ENCODE results near the gene FASLG.

The FASLG gene

GRCh38 chr1:172657586-172657985 lies 1.3 kb upstream of the FASLG start:
- TF ChIP-seq POLR2A (IDR thresholded peaks at IDR 0.05; ENCODE audit: low read depth, low read length), result no peak
- FAIRE-seq (no peak), DNase-seq (ENCODE audit: insufficient read length, low spot score) (no peak)

- no peak for DNase-seq (ENCODE audit: insufficient read length, low spot score)
- no peak for TF ChIP-seq POLR2A (IDR thresholded peaks at IDR 0.05; ENCODE audit: low read depth, low read length)
- no peak for FAIRE-seq
Measured at GRCh38 chr1:172661107-172661506, 2.2 kb downstream of the FASLG start.

- FAIRE-seq, result no peak
- no peak for DNase-seq (ENCODE audit: insufficient read length, low spot score)
Measured at GRCh38 chr1:172662464-172663109, 3.7 kb downstream of the FASLG start.

GRCh38 chr1:172663732-172664131 lies 4.8 kb downstream of the FASLG start:
- no peak for TF ChIP-seq POLR2A (IDR thresholded peaks at IDR 0.05; ENCODE audit: low read depth, low read length)
- DNase-seq (ENCODE audit: insufficient read length, low spot score), result no peak
- FAIRE-seq, result no peak

More at GRCh38 chr1:172662464-172663109, 3.7 kb downstream of the FASLG start:
- no peak for TF ChIP-seq POLR2A (IDR thresholded peaks at IDR 0.05; ENCODE audit: low read depth, low read length)

GRCh38 chr1:172668097-172668496 lies 9.2 kb downstream of the FASLG start:
- no peak for TF ChIP-seq POLR2A (IDR thresholded peaks at IDR 0.05; ENCODE audit: low read depth, low read length)
- FAIRE-seq (no peak), DNase-seq (ENCODE audit: insufficient read length, low spot score) (no peak)

- FAIRE-seq (no peak), DNase-seq (ENCODE audit: insufficient read length, low spot score) (no peak)
Measured at GRCh38 chr1:172669011-172669410, 10.1 kb downstream of the FASLG start.

GRCh38 chr1:172670316-172670715 lies 11.4 kb downstream of the FASLG start:
- DNase-seq (ENCODE audit: insufficient read length, low spot score) (no peak), FAIRE-seq (no peak)
- no peak for TF ChIP-seq POLR2A (IDR thresholded peaks at IDR 0.05; ENCODE audit: low read depth, low read length)

More at GRCh38 chr1:172669011-172669410, 10.1 kb downstream of the FASLG start:
- TF ChIP-seq POLR2A (IDR thresholded peaks at IDR 0.05; ENCODE audit: low read depth, low read length), result no peak

- TF ChIP-seq POLR2A (IDR thresholded peaks at IDR 0.05; ENCODE audit: low read depth, low read length), result no peak
- FAIRE-seq (no peak), DNase-seq (ENCODE audit: insufficient read length, low spot score) (no peak)
Measured at GRCh38 chr1:172670791-172671190, 11.9 kb downstream of the FASLG start.

- FAIRE-seq (no peak), DNase-seq (ENCODE audit: insufficient read length, low spot score) (no peak)
- TF ChIP-seq POLR2A (IDR thresholded peaks at IDR 0.05; ENCODE audit: low read depth, low read length), result no peak
Measured at GRCh38 chr1:172671591-172671990, 12.7 kb downstream of the FASLG start.

- no peak for TF ChIP-seq POLR2A (IDR thresholded peaks at IDR 0.05; ENCODE audit: low read depth, low read length)
- no peak for FAIRE-seq
- no peak for DNase-seq (ENCODE audit: insufficient read length, low spot score)
Measured at GRCh38 chr1:172672720-172673119, 13.8 kb downstream of the FASLG start.

GRCh38 chr1:172673761-172674160 lies 14.9 kb downstream of the FASLG start:
- no peak for FAIRE-seq
- no peak for TF ChIP-seq POLR2A (IDR thresholded peaks at IDR 0.05; ENCODE audit: low read depth, low read length)
- no peak for DNase-seq (ENCODE audit: insufficient read length, low spot score)

GRCh38 chr1:172674831-172675613 lies 16.1 kb downstream of the FASLG start:
- DNase-seq (ENCODE audit: insufficient read length, low spot score) (no peak), FAIRE-seq (no peak)
- no peak for TF ChIP-seq POLR2A (IDR thresholded peaks at IDR 0.05; ENCODE audit: low read depth, low read length)

- FAIRE-seq, result no peak
- DNase-seq (ENCODE audit: insufficient read length, low spot score), result no peak
Measured at GRCh38 chr1:172679000-172679772, 20.3 kb downstream of the FASLG start.

GRCh38 chr1:172680244-172680643 lies 21.3 kb downstream of the FASLG start:
- FAIRE-seq (no peak), DNase-seq (ENCODE audit: insufficient read length, low spot score) (no peak)
- TF ChIP-seq POLR2A (IDR thresholded peaks at IDR 0.05; ENCODE audit: low read depth, low read length), result no peak

More at GRCh38 chr1:172679000-172679772, 20.3 kb downstream of the FASLG start:
- no peak for TF ChIP-seq POLR2A (IDR thresholded peaks at IDR 0.05; ENCODE audit: low read depth, low read length)
